H1 (cell line): ENCODE data around the gene SF3B6. TPM values are rescaled to one million over a fixed set of nuclear protein-coding genes. Genes with fewer than 3 reads are reported as not detected.

Experiments
- BACH1 ChIP-seq: IDR thresholded peaks from 2 replicates; pipeline ENCODE4 v1.6.1; 2012; ENCODE audit warnings: low read length, improper control_type of control experiment
- JUND ChIP-seq: IDR thresholded peaks from 2 replicates; pipeline ENCODE4 v1.6.1; 2011; ENCODE audit warnings: mild to moderate bottlenecking, improper control_type of control experiment, low read length
- RBBP5 ChIP-seq: IDR thresholded peaks from 2 replicates; pipeline ENCODE4 v1.7.1; 2012; ENCODE audit warnings: low read depth, mild to moderate bottlenecking, inconsistent platforms, low read length, moderate library complexity, borderline replicate concordance
- SP4 ChIP-seq: IDR thresholded peaks from 2 replicates; pipeline ENCODE4 v1.6.1; 2012; ENCODE audit warnings: low read length, inconsistent platforms
- YY1 ChIP-seq: IDR thresholded peaks from 2 replicates; pipeline ENCODE4 v1.6.1; 2011; ENCODE audit warnings: low read depth, mild to moderate bottlenecking, low read length
- polyA plus RNA-seq, 7 experiments: library from polyadenylated mRNA; depleted of rRNA in 3 of 7; stranded (reverse) in 5 of 7; unstranded in 2 of 7; fragments of >200 nt in 5 of 7; fragments of 200-250 nt in 2 of 7; gene quantifications; 1 replicate in 5 of 7; 2 replicates in 1 of 7; 4 replicates in 1 of 7; pipeline versions ENCODE4 v1.2.1 to v1.2.3, GENCODE V29; 2011 to 2013; ENCODE audit warnings: missing spikeins in 2 of 7, mixed read lengths in 2 of 7
- total RNA-seq: library from RNA; stranded (reverse); fragmentation: NEBNext Ultra II Directional; extraction: Animal tissue kit (Norgen Biotek cat#: 25700); gene quantifications from 2 replicates; pipeline ENCODE4 v1.2.1, GENCODE V29; 2021

SF3B6 gene
- total and polyA plus RNA-seq, 2 of the 8 experiments (the other 6 are each of a cell fraction or from before 2014, with no cell fraction given) = 126 to 155 TPM

DNA sequence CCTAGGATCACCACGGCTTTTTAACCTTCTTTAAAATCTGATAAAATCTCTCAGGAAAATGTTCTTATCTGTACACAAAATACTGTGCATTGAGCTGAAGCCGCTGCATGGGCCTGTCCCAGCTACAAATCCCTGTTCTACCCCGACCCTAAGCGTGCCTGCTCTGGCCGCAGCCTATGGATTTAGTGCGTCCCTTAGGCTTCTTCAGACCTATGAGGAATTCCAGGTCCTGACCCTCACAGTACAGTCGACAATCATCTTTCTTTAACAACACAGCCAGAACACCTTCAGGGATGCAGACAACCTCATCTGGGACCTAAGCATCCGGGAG, 28.5 kb downstream of the SF3B6 start (continued):
- TF ChIP-seq RBBP5 (no peak), JUND (no peak), BACH1 (no peak), SP4 (no peak), YY1 (no peak)
